Body of pancreas (tissue), 4 donors: ENCODE measurements around the gene NOM1.

Experiments
- CTCF ChIP-seq, 7 experiments: fragments of 450-650 bp in 4 of 7; fragments of 200-600 bp in 3 of 7; sonication (generic) in 3 of 7; IDR thresholded peaks; one replicate each; pipeline ENCODE4 v1.5.1; 2016 to 2019; ENCODE audit warnings: antibody characterized with exemption in 7 of 7
- POLR2A ChIP-seq, 3 donors: fragments of 450-650 bp; IDR thresholded peaks; one replicate each; pipeline ENCODE4 v1.6.1; 2016; ENCODE audit warnings: antibody characterized with exemption in 3 of 3, mild to moderate bottlenecking in 2 of 3

- TF ChIP-seq CTCF (IDR thresholded peaks at IDR 0.05) (no peak), POLR2A (IDR thresholded peaks at IDR 0.05) (no peak)
Measured at GRCh38 chr7:157006829-157007469, 57.4 kb downstream of the NOM1 start.
